SK-N-SH (cell line): ENCODE measurements around the gene PIR. TPM values are rescaled to one million over a fixed set of nuclear protein-coding genes. Genes with fewer than 3 reads are reported as not detected.

ENCODE experiments used
- CTCF ChIA-PET: fragments of 300-600, 350-600 bp; formaldehyde crosslinking; extraction: SDS; loops from one replicate; lab custom pipeline; 2021; lab: Yijun Ruan, JAX
- POLR2A ChIA-PET: fragments of 350-600 bp; sonication (Branson Sonifier 250); formaldehyde crosslinking; extraction: SDS; loops from one replicate; lab custom pipeline; 2020; ENCODE audit warnings: antibody characterized with exemption, inconsistent platforms; lab: Yijun Ruan, JAX
- DNase-seq: peaks from one replicate; pipeline ENCODE4 v3.0.0; 2012
- H2AFZ ChIP-seq: fragments of 200-600 bp; sonication (generic); 2 replicates; pipeline ENCODE4 v1.8.1; 2016; ENCODE audit warnings: antibody characterized with exemption, mild to moderate bottlenecking, low read depth
- H3F3A ChIP-seq: fragments of 200-600 bp; sonication (generic); replicated peaks from 2 replicates; pipeline ENCODE3; 2016; ENCODE audit warnings: antibody characterized with exemption, mild to moderate bottlenecking; ENCODE audit not compliant: insufficient read depth
- H3K27ac ChIP-seq, 2 experiments: fragments of 200-500 bp in 1 of 2; fragments of 200-600 bp in 1 of 2; sonication (Bioruptor generic) in 1 of 2; sonication (generic), shearing (Covaris generic) in 1 of 2; 2 replicates each; pipeline versions ENCODE4 v1.5.1 to v1.6.1; 2014 to 2016; ENCODE audit warnings: low read depth in 2 of 2, inconsistent platforms in 1 of 2, low read length in 1 of 2, mild to moderate bottlenecking in 1 of 2, mixed read lengths in 1 of 2
- H3K27me3 ChIP-seq: fragments of 200-600 bp; sonication (generic), shearing (Covaris generic); 2 replicates; pipeline ENCODE4 v1.6.1; 2016; ENCODE audit warnings: mixed run types; ENCODE audit not compliant: insufficient read depth
- H3K36me3 ChIP-seq, 2 experiments: fragments of 200-500 bp in 1 of 2; fragments of 200-600 bp in 1 of 2; sonication (Bioruptor generic) in 1 of 2; sonication (generic) in 1 of 2; replicated peaks in 1 of 2; 2 replicates each; pipeline versions ENCODE3 to v1.5.1; 2014 to 2016; ENCODE audit warnings: low read length in 1 of 2, mild to moderate bottlenecking in 1 of 2; ENCODE audit not compliant: insufficient read depth in 2 of 2, control insufficient read depth in 1 of 2
- H3K4me1 ChIP-seq, 2 experiments: fragments of 200-500 bp in 1 of 2; fragments of 200-600 bp in 1 of 2; sonication (Bioruptor generic) in 1 of 2; sonication (generic), shearing (Covaris generic) in 1 of 2; 2 replicates each; pipeline versions ENCODE4 v1.5.1 to v1.6.1; 2014 to 2016; ENCODE audit warnings: low read depth in 1 of 2, low read length in 1 of 2, mixed run types in 1 of 2; ENCODE audit not compliant: insufficient read depth in 2 of 2, control insufficient read depth in 1 of 2
- H3K4me2 ChIP-seq: fragments of 200-600 bp; sonication (generic), shearing (Covaris generic); 2 replicates; pipeline ENCODE4 v1.6.1; 2017; ENCODE audit warnings: mixed run types
- H3K4me3 ChIP-seq, 2 experiments: fragments of 200-500 bp in 1 of 2; fragments of 200-600 bp in 1 of 2; sonication (Bioruptor generic) in 1 of 2; sonication (generic), shearing (Covaris generic) in 1 of 2; 2 replicates each; pipeline versions ENCODE4 v1.5.1 to v1.8.1; 2014 to 2016; ENCODE audit warnings: low read depth in 2 of 2, inconsistent platforms in 1 of 2, low read length in 1 of 2, mild to moderate bottlenecking in 1 of 2, mixed read lengths in 1 of 2, moderate library complexity in 1 of 2
- H3K79me2 ChIP-seq: fragments of 200-600 bp; sonication (generic); 2 replicates; pipeline ENCODE4 v1.8.1; 2017; ENCODE audit warnings: mild to moderate bottlenecking; ENCODE audit not compliant: insufficient read depth
- H3K9ac ChIP-seq: fragments of 200-600 bp; sonication (generic); 2 replicates; pipeline ENCODE4 v1.6.1; 2017; ENCODE audit warnings: mixed run types
- H3K9me2 ChIP-seq: fragments of 200-600 bp; sonication (generic); 2 replicates; pipeline ENCODE4 v1.6.1; 2017; ENCODE audit warnings: mixed run types
- H3K9me3 ChIP-seq: fragments of 200-600 bp; sonication (generic); 2 replicates; pipeline ENCODE4 v1.6.1; 2017; ENCODE audit warnings: mixed run types, mild to moderate bottlenecking, moderate library complexity
- H4K20me1 ChIP-seq: fragments of 200-600 bp; sonication (generic); 2 replicates; pipeline ENCODE4 v1.6.1; 2017; ENCODE audit warnings: mild to moderate bottlenecking, mixed run types; ENCODE audit not compliant: insufficient read depth
- CHD2 ChIP-seq: fragments of 150-350 bp; IDR thresholded peaks from 2 replicates; pipeline ENCODE4 v1.6.1; 2018; ENCODE audit warnings: low read length; ENCODE audit not compliant: partially characterized antibody
- EP300 ChIP-seq, 2 experiments: IDR thresholded peaks; 2 replicates each; pipeline versions ENCODE4 v1.4.0 to v1.6.1; 2012; ENCODE audit warnings: borderline replicate concordance in 1 of 2, low read depth in 1 of 2, low read length in 1 of 2
- EZH2phosphoT487 ChIP-seq: fragments of 200-600 bp; sonication (generic); IDR thresholded peaks from 2 replicates; pipeline ENCODE4 v1.6.1; 2017; ENCODE audit warnings: low read depth, mixed run types, mild to moderate bottlenecking, antibody characterized with exemption, moderate library complexity, borderline replicate concordance
- FOSL2 ChIP-seq: IDR thresholded peaks from 2 replicates; pipeline ENCODE4 v1.4.0; 2012; ENCODE audit warnings: low read depth, mild to moderate bottlenecking, moderate library complexity, borderline replicate concordance
- FOXJ3 ChIP-seq: sonication (generic); formaldehyde crosslinking; IDR thresholded peaks from 2 replicates; pipeline ENCODE4 v1.5.1; 2020; ENCODE audit warnings: mild to moderate bottlenecking, missing genetic modification reagents
- FOXM1 ChIP-seq: IDR thresholded peaks from 2 replicates; pipeline ENCODE4 v1.4.0; 2012; ENCODE audit warnings: low read depth, mild to moderate bottlenecking
- GABPA ChIP-seq: IDR thresholded peaks from 2 replicates; pipeline ENCODE4 v1.4.0; 2012; ENCODE audit warnings: low read depth, mild to moderate bottlenecking
- IRF3 ChIP-seq: fragments of 150-350 bp; IDR thresholded peaks from 2 replicates; pipeline ENCODE4 v1.6.1; 2016; ENCODE audit warnings: mild to moderate bottlenecking, low read depth, low read length
- MEF2A ChIP-seq: IDR thresholded peaks from 2 replicates; pipeline ENCODE4 v1.4.0; 2012; ENCODE audit warnings: low read depth, borderline replicate concordance
- MXI1 ChIP-seq: IDR thresholded peaks from 2 replicates; pipeline ENCODE4 v1.6.1; 2012; ENCODE audit warnings: mild to moderate bottlenecking, low read depth, low read length, improper control_type of control experiment
- NRF1 ChIP-seq: IDR thresholded peaks from 2 replicates; pipeline ENCODE4 v1.6.1; 2012; ENCODE audit warnings: low read depth, mild to moderate bottlenecking, low read length
- PBX3 ChIP-seq: IDR thresholded peaks from 2 replicates; pipeline ENCODE4; 2012
- RAD21 ChIP-seq: IDR thresholded peaks from 2 replicates; pipeline ENCODE4 v1.6.1; 2012; ENCODE audit warnings: mild to moderate bottlenecking, low read length
- RCOR1 ChIP-seq: fragments of 150-350 bp; IDR thresholded peaks from 2 replicates; pipeline ENCODE4 v1.6.1; 2017; ENCODE audit warnings: antibody characterized with exemption, low read length
- RXRA ChIP-seq: IDR thresholded peaks from 2 replicates; pipeline ENCODE4 v1.4.0; 2012; ENCODE audit warnings: low read depth, mild to moderate bottlenecking, borderline replicate concordance
- TCF12 ChIP-seq: IDR thresholded peaks from 2 replicates; pipeline ENCODE4 v1.4.0; 2012
- USF1 ChIP-seq: IDR thresholded peaks from 2 replicates; pipeline ENCODE4 v1.4.0; 2012; ENCODE audit warnings: low read depth, borderline replicate concordance
- USF2 ChIP-seq: fragments of 150-350 bp; IDR thresholded peaks from 2 replicates; pipeline ENCODE4 v1.6.1; 2017; ENCODE audit warnings: antibody characterized with exemption, low read length, low read depth, borderline replicate concordance
- ZBTB33 ChIP-seq: IDR thresholded peaks from 2 replicates; pipeline ENCODE4 v1.4.0; 2012; ENCODE audit warnings: low read depth, borderline replicate concordance
- WGBS: methylation state at CpG from one replicate; pipeline ENCODE4 v1.1.6; 2017; ENCODE audit warnings: low lambda C conversion rate; 5-methylcytosine and 5-hydroxymethylcytosine counted together
- polyA plus RNA-seq, 3 experiments: library from polyadenylated mRNA; depleted of rRNA; stranded (reverse); fragments of >200 nt; gene quantifications; 2 replicates each; pipeline ENCODE4 v1.2.3, GENCODE V29; 2012

The PIR gene
- polyA plus RNA-seq, 1 of the 3 experiments (the other 2 are of a cell fraction): 12.3 TPM

- WGBS: 65% methylated on average over 3 of the region's 3 CpGs
- ChIA-PET POLR2A (no interaction called here), CTCF (interaction anchor here (1.1 to 1.6 kb wide), 3 partner anchors 17 to 67 kb away, joined by 3 to 4 read pairs (median 4); no protein-coding TSS in a partner anchor)
- H3K4me1 ChIP-seq: peaks cover 0 to 13% of the 10 kb centered on the region in 2 experiments; a peak in 3 of 4 replicates
- H3K9me3 ChIP-seq: no peaks in the 10 kb centered on the region
- H3F3A ChIP-seq: no peaks in the 10 kb centered on the region
- H3K27me3 ChIP-seq: no peaks in the 10 kb centered on the region
- H3K79me2 ChIP-seq: no peaks in the 10 kb centered on the region
- H3K4me3 ChIP-seq: no peak overlapping the region
- peak overlapping the region in 1 of 2 experiments; percentile 67; a peak in 2 of 4 replicates for H3K27ac ChIP-seq
- H3K4me2 ChIP-seq: no peak overlapping the region
- H4K20me1 ChIP-seq: no peaks in the 10 kb centered on the region
- H2AFZ ChIP-seq: no peak overlapping the region
- TF ChIP-seq RAD21 (no peak), FOXM1 (no peak), USF1 (no peak), CHD2 (no peak), EZH2phosphoT487 (no peak), NRF1 (no peak), USF2 (no peak), TCF12 (no peak), RCOR1 (no peak), EP300 (IDR thresholded peaks at IDR 0.05; ENCODE audit: borderline replicate concordance in 1 of 2, low read depth in 1 of 2, low read length in 1 of 2) (no peak), MEF2A (no peak), IRF3 (no peak), ZBTB33 (no peak), MXI1 (no peak), FOSL2 (no peak), RXRA (no peak), GABPA (no peak), PBX3 (no peak), FOXJ3 (CRISPR knock-in tag) (no peak)
- no peaks in the 10 kb centered on the region for H3K36me3 ChIP-seq
- no peak for DNase-seq
- H3K9ac ChIP-seq: no peak overlapping the region
- H3K9me2 ChIP-seq: no peaks in the 10 kb centered on the region
Measured at GRCh38 chrX:15399962-15400391, 93.2 kb downstream of the PIR start.
